ENCODE measurements around the gene GSG1L.

The GSG1L gene

GRCh38 chr16:27954191-27954590 lies 109.3 kb downstream of the GSG1L start:
- TF ChIP-seq CTCF (IDR thresholded peaks at IDR 0.05; ENCODE audit: insufficient read depth, low read length), result no peak
- TF ChIP-seq GABPA (IDR thresholded peaks at IDR 0.05; ENCODE audit: low read depth), result no peak
- TF ChIP-seq SPI1 (IDR thresholded peaks at IDR 0.05; ENCODE audit: borderline replicate concordance, low read depth), result no peak
- no peak for TF ChIP-seq POLR2AphosphoS5 (IDR thresholded peaks at IDR 0.05; ENCODE audit: low read depth)
- TF ChIP-seq REST (IDR thresholded peaks at IDR 0.05; ENCODE audit: insufficient replicate concordance, low read depth), result no peak
- no peaks in the 10 kb centered on the region for H3K27me3 ChIP-seq (ENCODE audit: insufficient read depth, poor library complexity, severe bottlenecking)
- H3K27ac ChIP-seq (replicated peaks), result no peak overlapping the region
- DNase-seq (ENCODE audit: low read depth in 1 of 2, low spot score in 1 of 2), result no peak
- no peak overlapping the region for H3K4me3 ChIP-seq (replicated peaks; ENCODE audit: insufficient read depth, low read length)

- H3K27me3 ChIP-seq (ENCODE audit: insufficient read depth, poor library complexity, severe bottlenecking), result no peaks in the 10 kb centered on the region
- no peak for TF ChIP-seq GABPA (IDR thresholded peaks at IDR 0.05; ENCODE audit: low read depth)
- TF ChIP-seq SPI1 (IDR thresholded peaks at IDR 0.05; ENCODE audit: borderline replicate concordance, low read depth), result no peak
- TF ChIP-seq REST (IDR thresholded peaks at IDR 0.05; ENCODE audit: insufficient replicate concordance, low read depth), result no peak
- TF ChIP-seq POLR2AphosphoS5 (IDR thresholded peaks at IDR 0.05; ENCODE audit: low read depth), result no peak
- no peak for TF ChIP-seq CTCF (IDR thresholded peaks at IDR 0.05; ENCODE audit: insufficient read depth, low read length)
- DNase-seq (ENCODE audit: low read depth in 1 of 2, low spot score in 1 of 2), result no peak
- no peak overlapping the region for H3K27ac ChIP-seq (replicated peaks)
- no peak overlapping the region for H3K4me3 ChIP-seq (replicated peaks; ENCODE audit: insufficient read depth, low read length)
Measured at GRCh38 chr16:27952811-27953210, 110.7 kb downstream of the GSG1L start.

- Histone ChIP-seq H3K4me3 (replicated peaks; ENCODE audit: insufficient read depth, low read length) (no peak overlapping the region), H3K27me3 (ENCODE audit: insufficient read depth, poor library complexity, severe bottlenecking) (no peaks in the 10 kb centered on the region), H3K27ac (replicated peaks) (no peak overlapping the region)
- TF ChIP-seq GABPA (IDR thresholded peaks at IDR 0.05; ENCODE audit: low read depth) (no peak), CTCF (IDR thresholded peaks at IDR 0.05; ENCODE audit: insufficient read depth, low read length) (no peak), REST (IDR thresholded peaks at IDR 0.05; ENCODE audit: insufficient replicate concordance, low read depth) (no peak), POLR2AphosphoS5 (IDR thresholded peaks at IDR 0.05; ENCODE audit: low read depth) (no peak), SPI1 (IDR thresholded peaks at IDR 0.05; ENCODE audit: borderline replicate concordance, low read depth) (no peak)
- DNase-seq (ENCODE audit: low read depth in 1 of 2, low spot score in 1 of 2), result no peak
Measured at GRCh38 chr16:27951489-27952120, 111.9 kb downstream of the GSG1L start.

Data from HL-60 (cell line).